Neuronal stem cell (in vitro differentiated cells): ENCODE data around the gene FAXDC2.
A peak's percentile ranks its signal among the peaks of the same experiment; 100 is the strongest.

ENCODE experiments used
- DNase-seq: peaks from one replicate; pipeline ENCODE4 v3.0.0-alpha.2; 2013; ENCODE audit warnings: low spot score
- H2AFZ ChIP-seq: one replicate; pipeline ENCODE4 v1.6.1; 2013; ENCODE audit warnings: mild to moderate bottlenecking, low read length, inconsistent platforms
- H2AK5ac ChIP-seq: 2 replicates; pipeline ENCODE4 v1.6.1; 2013; ENCODE audit warnings: low read depth, mild to moderate bottlenecking, inconsistent platforms, low read length, moderate library complexity, mixed read lengths
- H2BK120ac ChIP-seq: 2 replicates; pipeline ENCODE4 v1.6.1; 2013; ENCODE audit warnings: low read depth, mild to moderate bottlenecking, inconsistent platforms, low read length, moderate library complexity, mixed read lengths
- H2BK12ac ChIP-seq: one replicate; pipeline ENCODE4 v1.6.1; 2013; ENCODE audit warnings: low read length, inconsistent platforms
- H2BK15ac ChIP-seq: 2 replicates; pipeline ENCODE4 v1.6.1; 2013; ENCODE audit warnings: mild to moderate bottlenecking, low read length, inconsistent platforms, mixed read lengths
- H2BK5ac ChIP-seq: one replicate; pipeline ENCODE4 v1.6.1; 2013; ENCODE audit warnings: inconsistent platforms, mild to moderate bottlenecking, low read length, moderate library complexity
- H3K14ac ChIP-seq: one replicate; pipeline ENCODE4 v1.6.1; 2013; ENCODE audit warnings: low read length, inconsistent platforms
- H3K18ac ChIP-seq: 2 replicates; pipeline ENCODE4 v1.6.1; 2013; ENCODE audit warnings: low read length, inconsistent platforms
- H3K23ac ChIP-seq: 2 replicates; pipeline ENCODE4 v1.6.1; 2013; ENCODE audit warnings: low read depth, mild to moderate bottlenecking, mixed read lengths, low read length, inconsistent platforms; ENCODE audit not compliant: poor library complexity
- H3K27ac ChIP-seq: replicated peaks from 3 replicates; pipeline ENCODE4 v1.5.1; 2013; ENCODE audit warnings: low read length, inconsistent platforms
- H3K27me3 ChIP-seq, 3 experiments: 2 replicates each; pipeline ENCODE4 v1.6.1; 2013; ENCODE audit warnings: low read length in 3 of 3, mild to moderate bottlenecking in 2 of 3, inconsistent platforms in 1 of 3, low read depth in 1 of 3, mixed read lengths in 1 of 3, moderate library complexity in 1 of 3; ENCODE audit not compliant: control insufficient read depth in 3 of 3, insufficient read depth in 3 of 3
- H3K36me3 ChIP-seq, 2 donors: replicated peaks in 1 of 2; 2 replicates each; pipeline ENCODE4 v1.6.1; 2013; ENCODE audit warnings: low read length in 2 of 2; ENCODE audit not compliant: control insufficient read depth in 2 of 2, insufficient read depth in 2 of 2
- H3K4ac ChIP-seq: 2 replicates; pipeline ENCODE4 v1.6.1; 2013; ENCODE audit warnings: inconsistent platforms, mild to moderate bottlenecking, low read length, moderate library complexity
- H3K4me1 ChIP-seq, 2 donors: 1 replicate in 1 of 2; 2 replicates in 1 of 2; pipeline ENCODE4 v1.6.1; 2013; ENCODE audit warnings: low read length in 2 of 2, low read depth in 1 of 2; ENCODE audit not compliant: control insufficient read depth in 2 of 2, insufficient read depth in 1 of 2
- H3K4me2 ChIP-seq: one replicate; pipeline ENCODE4 v1.6.1; 2013; ENCODE audit warnings: mild to moderate bottlenecking, low read length, inconsistent platforms; ENCODE audit not compliant: insufficient read depth, poor library complexity, severe bottlenecking
- H3K4me3 ChIP-seq, 2 donors: 2 replicates each; pipeline ENCODE4 v1.5.1; 2013; ENCODE audit warnings: low read length in 2 of 2, mild to moderate bottlenecking in 2 of 2, inconsistent platforms in 1 of 2, moderate library complexity in 1 of 2
- H3K79me1 ChIP-seq: one replicate; pipeline ENCODE4 v1.6.1; 2013; ENCODE audit warnings: low read depth, mild to moderate bottlenecking, inconsistent platforms, low read length, moderate library complexity
- H3K9ac ChIP-seq: one replicate; pipeline ENCODE4 v1.6.1; 2013; ENCODE audit warnings: mild to moderate bottlenecking, low read depth, low read length, inconsistent platforms; ENCODE audit not compliant: poor library complexity
- H3K9me3 ChIP-seq, 2 donors: replicated peaks in 1 of 2; 2 replicates each; pipeline versions ENCODE3 to v1.6.1; 2013; ENCODE audit warnings: low read length in 2 of 2, mild to moderate bottlenecking in 2 of 2, inconsistent platforms in 1 of 2, low read depth in 1 of 2, mixed read lengths in 1 of 2, moderate library complexity in 1 of 2; ENCODE audit not compliant: control insufficient read depth in 2 of 2, insufficient read depth in 1 of 2
- H4K8ac ChIP-seq: one replicate; pipeline ENCODE4 v1.6.1; 2013; ENCODE audit warnings: low read depth, mild to moderate bottlenecking, inconsistent platforms, low read length, moderate library complexity
- H4K91ac ChIP-seq: one replicate; pipeline ENCODE4 v1.6.1; 2013; ENCODE audit warnings: low read length, low read depth, mild to moderate bottlenecking, inconsistent platforms; ENCODE audit not compliant: poor library complexity
- WGBS, 2 donors: extraction: QIAGEN DNeasy Blood & Tissue Kit; methylation state at CpG; one replicate each; pipeline ENCODE4 v1.1.7; 2013; ENCODE audit warnings: missing lambda C conversion rate in 2 of 2, mixed read lengths in 1 of 2; ENCODE audit not compliant: insufficient read length in 2 of 2, insufficient replicate concordance in 1 of 2; ENCODE audit errors: extremely low coverage in 2 of 2; 5-methylcytosine and 5-hydroxymethylcytosine counted together

FAXDC2 gene

GRCh38 chr5:154878642-154879335, 28.4 kb upstream of the FAXDC2 start:
- Histone ChIP-seq H3K23ac (no peak overlapping the region), H3K27ac (no peak overlapping the region), H3K36me3 (peaks cover 10 to 51% of the 10 kb centered on the region in 2 donors), H3K9ac (no peak overlapping the region), H3K4me3 (no peak overlapping the region), H2AK5ac (no peak overlapping the region), H3K4me2 (no peak overlapping the region), H4K91ac (no peak overlapping the region), H3K4ac (peak overlapping the region; percentile 19), H4K8ac (no peak overlapping the region), H3K9me3 (peaks cover 6 to 30% of the 10 kb centered on the region in 2 donors), H2BK5ac (no peak overlapping the region), H3K18ac (no peak overlapping the region), H3K79me1 (no peaks in the 10 kb centered on the region), H2BK12ac (no peak overlapping the region), H3K4me1 (no peaks in the 10 kb centered on the region), H3K27me3 (no peaks in the 10 kb centered on the region), H2BK15ac (no peak overlapping the region), H2AFZ (no peak overlapping the region), H3K14ac (no peak overlapping the region), H2BK120ac (no peak overlapping the region)
- WGBS, 2 donors, result no CpG with 5 or more reads among the region's 14 CpGs
- no peak for DNase-seq

GRCh38 chr5:154873791-154874331, 23.5 kb upstream of the FAXDC2 start:
- Histone ChIP-seq H3K4me1 (no peaks in the 10 kb centered on the region), H2AK5ac (no peak overlapping the region), H3K9me3 (peaks cover 2 to 20% of the 10 kb centered on the region in 2 donors), H4K91ac (no peak overlapping the region), H3K79me1 (no peaks in the 10 kb centered on the region), H3K4me2 (no peak overlapping the region), H4K8ac (no peak overlapping the region), H2BK15ac (no peak overlapping the region), H2AFZ (no peak overlapping the region), H3K9ac (no peak overlapping the region), H2BK5ac (no peak overlapping the region), H3K27ac (no peak overlapping the region), H2BK120ac (no peak overlapping the region), H3K27me3 (no peaks in the 10 kb centered on the region), H3K18ac (no peak overlapping the region), H3K36me3 (peaks cover 24 to 80% of the 10 kb centered on the region in 2 donors), H2BK12ac (no peak overlapping the region), H3K14ac (no peak overlapping the region), H3K4me3 (no peak overlapping the region), H3K4ac (no peak overlapping the region), H3K23ac (no peak overlapping the region)
- no peak for DNase-seq
- WGBS, 2 donors, result no CpG with 5 or more reads among the region's 5 CpGs

- H2BK12ac ChIP-seq, result no peak overlapping the region
- H3K4me3 ChIP-seq, result no peak overlapping the region
- no peak overlapping the region for H3K9ac ChIP-seq
- no CpG with 5 or more reads among the region's 4 CpGs for WGBS, 2 donors
- H3K36me3 ChIP-seq, result peaks cover 26 to 85% of the 10 kb centered on the region in 2 donors
- H3K4ac ChIP-seq, result no peak overlapping the region
- H3K27ac ChIP-seq, result no peak overlapping the region
- H2BK120ac ChIP-seq, result no peak overlapping the region
- H3K18ac ChIP-seq, result no peak overlapping the region
- no peak overlapping the region for H2AFZ ChIP-seq
- H3K9me3 ChIP-seq, result peaks cover 0 to 4% of the 10 kb centered on the region in 2 donors
- DNase-seq, result no peak
- no peak overlapping the region for H3K14ac ChIP-seq
- no peaks in the 10 kb centered on the region for H3K4me1 ChIP-seq
- no peak overlapping the region for H2AK5ac ChIP-seq
- no peaks in the 10 kb centered on the region for H3K27me3 ChIP-seq
- peaks cover 2% of the 10 kb centered on the region for H3K79me1 ChIP-seq
- no peak overlapping the region for H3K4me2 ChIP-seq
- H3K23ac ChIP-seq, result no peak overlapping the region
- no peak overlapping the region for H4K8ac ChIP-seq
- H4K91ac ChIP-seq, result no peak overlapping the region
- H2BK5ac ChIP-seq, result no peak overlapping the region
- H2BK15ac ChIP-seq, result no peak overlapping the region
These were observed 21.3 kb upstream of the FAXDC2 start for GRCh38 chr5:154871734-154872133.

- Histone ChIP-seq H3K36me3 (peaks cover 28 to 84% of the 10 kb centered on the region in 2 donors), H3K9me3 (no peaks in the 10 kb centered on the region)
These were observed 18.3 kb upstream of the FAXDC2 start for GRCh38 chr5:154868702-154869101.

More at GRCh38 chr5:154868702-154869101, 18.3 kb upstream of the FAXDC2 start:
- no CpG with 5 or more reads among the region's 5 CpGs for WGBS, 2 donors
- no peak overlapping the region for H3K18ac ChIP-seq
- H3K27me3 ChIP-seq, result no peaks in the 10 kb centered on the region
- no peak overlapping the region for H2BK12ac ChIP-seq
- no peak overlapping the region for H2AFZ ChIP-seq
- peaks cover 3% of the 10 kb centered on the region for H3K79me1 ChIP-seq
- no peak overlapping the region for H2BK5ac ChIP-seq
- no peak for DNase-seq
- H3K4me2 ChIP-seq, result no peak overlapping the region
- H3K14ac ChIP-seq, result no peak overlapping the region
- H3K4me3 ChIP-seq, result no peak overlapping the region
- H4K91ac ChIP-seq, result no peak overlapping the region
- H3K4ac ChIP-seq, result no peak overlapping the region
- no peak overlapping the region for H2AK5ac ChIP-seq
- H4K8ac ChIP-seq, result no peak overlapping the region
- no peak overlapping the region for H3K9ac ChIP-seq
- peak overlapping the region; percentile 75 for H3K23ac ChIP-seq
- no peak overlapping the region for H3K27ac ChIP-seq
- no peaks in the 10 kb centered on the region for H3K4me1 ChIP-seq
- H2BK15ac ChIP-seq, result no peak overlapping the region
- no peak overlapping the region for H2BK120ac ChIP-seq
